Mesenchymal stem cell (in vitro differentiated cells and primary cell): ENCODE results near the gene CD200R1.

Experiments used
- DNase-seq: peaks from one replicate; pipeline ENCODE4 v3.0.0-alpha.2; 2013
- H2AFZ ChIP-seq: one replicate; pipeline ENCODE4 v1.6.1; 2013; ENCODE audit warnings: low read depth, mild to moderate bottlenecking, control low read depth, inconsistent platforms, low read length, moderate library complexity
- H2AK5ac ChIP-seq: 2 replicates; pipeline ENCODE4 v1.6.1; 2013; ENCODE audit warnings: low read length, moderate library complexity, mild to moderate bottlenecking, inconsistent platforms; ENCODE audit not compliant: severe bottlenecking
- H2BK120ac ChIP-seq: one replicate; pipeline ENCODE4 v1.6.1; 2013; ENCODE audit warnings: low read depth, mild to moderate bottlenecking, inconsistent platforms, low read length, moderate library complexity
- H2BK12ac ChIP-seq, 2 experiments: one replicate each; pipeline ENCODE4 v1.6.1; 2013; ENCODE audit warnings: inconsistent platforms in 2 of 2, low read length in 2 of 2, mild to moderate bottlenecking in 2 of 2, moderate library complexity in 2 of 2, control low read depth in 1 of 2
- H2BK15ac ChIP-seq: one replicate; pipeline ENCODE4 v1.6.1; 2013; ENCODE audit warnings: mild to moderate bottlenecking, low read depth, inconsistent platforms; ENCODE audit not compliant: poor library complexity, severe bottlenecking
- H2BK5ac ChIP-seq: 2 replicates; pipeline ENCODE4 v1.6.1; 2013; ENCODE audit warnings: low read depth, mild to moderate bottlenecking, low read length, control low read depth, inconsistent platforms; ENCODE audit not compliant: poor library complexity, severe bottlenecking
- H3K14ac ChIP-seq, 2 experiments: one replicate each; pipeline ENCODE4 v1.6.1; 2013; ENCODE audit warnings: inconsistent platforms in 2 of 2, low read length in 2 of 2, control low read depth in 1 of 2, mild to moderate bottlenecking in 1 of 2, moderate library complexity in 1 of 2
- H3K18ac ChIP-seq, 2 experiments: one replicate each; pipeline ENCODE4 v1.6.1; 2013; ENCODE audit warnings: inconsistent platforms in 2 of 2, low read length in 2 of 2, control low read depth in 1 of 2, low read depth in 1 of 2, mild to moderate bottlenecking in 1 of 2
- H3K23ac ChIP-seq, 2 experiments: one replicate each; pipeline ENCODE4 v1.6.1; 2013; ENCODE audit warnings: inconsistent platforms in 2 of 2, low read length in 2 of 2, mild to moderate bottlenecking in 2 of 2, moderate library complexity in 2 of 2, control low read depth in 1 of 2
- H3K27ac ChIP-seq: 2 replicates; pipeline ENCODE4 v1.5.1; 2013; ENCODE audit warnings: mild to moderate bottlenecking, moderate library complexity, low read length, control low read depth, inconsistent platforms; ENCODE audit not compliant: poor library complexity, severe bottlenecking
- H3K27me3 ChIP-seq, 2 experiments: 2 replicates each; pipeline versions ENCODE4 v1.6.1 to v1.7.0; 2013; ENCODE audit warnings: low read length in 2 of 2, mild to moderate bottlenecking in 2 of 2, moderate library complexity in 2 of 2, control low read depth in 1 of 2, inconsistent platforms in 1 of 2; ENCODE audit not compliant: control insufficient read depth in 1 of 2, insufficient read depth in 1 of 2
- H3K36me3 ChIP-seq, 2 experiments: 2 replicates each; pipeline versions ENCODE4 v1.6.1 to v1.7.0; 2013; ENCODE audit warnings: low read length in 2 of 2, control low read depth in 1 of 2, inconsistent platforms in 1 of 2, low read depth in 1 of 2, mild to moderate bottlenecking in 1 of 2; ENCODE audit not compliant: insufficient read depth in 2 of 2, control insufficient read depth in 1 of 2
- H3K4ac ChIP-seq, 2 experiments: one replicate each; pipeline ENCODE4 v1.6.1; 2013; ENCODE audit warnings: inconsistent platforms in 2 of 2, low read length in 2 of 2, mild to moderate bottlenecking in 2 of 2, moderate library complexity in 2 of 2, control low read depth in 1 of 2, low read depth in 1 of 2
- H3K4me1 ChIP-seq: 2 replicates; pipeline ENCODE4 v1.6.1; 2013; ENCODE audit warnings: low read depth, low read length, control low read depth; ENCODE audit not compliant: control insufficient read depth, insufficient read depth
- H3K4me2 ChIP-seq: 2 replicates; pipeline ENCODE4 v1.6.1; 2013; ENCODE audit warnings: low read length, mild to moderate bottlenecking, inconsistent platforms; ENCODE audit not compliant: poor library complexity, severe bottlenecking
- H3K4me3 ChIP-seq, 2 experiments: 2 replicates each; pipeline versions ENCODE4 v1.5.1 to v1.7.0; 2013; ENCODE audit warnings: low read length in 2 of 2, mild to moderate bottlenecking in 2 of 2, control low read depth in 1 of 2, low read depth in 1 of 2; ENCODE audit not compliant: insufficient read depth in 1 of 2
- H3K79me1 ChIP-seq: replicated peaks from 2 replicates; pipeline ENCODE4 v1.6.1; 2013; ENCODE audit warnings: mild to moderate bottlenecking, control low read depth, low read length, inconsistent platforms; ENCODE audit not compliant: poor library complexity, severe bottlenecking
- H3K9ac ChIP-seq: 2 replicates; pipeline ENCODE4 v1.7.0; 2013; ENCODE audit warnings: mild to moderate bottlenecking, low read length, moderate library complexity
- H3K9me3 ChIP-seq: 2 replicates; pipeline ENCODE4 v1.7.0; 2013; ENCODE audit warnings: mild to moderate bottlenecking, low read length; ENCODE audit not compliant: control insufficient read depth
- H4K8ac ChIP-seq: one replicate; pipeline ENCODE4 v1.6.1; 2013; ENCODE audit warnings: inconsistent platforms, mild to moderate bottlenecking, low read length, moderate library complexity
- H4K91ac ChIP-seq: one replicate; pipeline ENCODE4 v1.6.1; 2013; ENCODE audit warnings: mild to moderate bottlenecking, low read length, inconsistent platforms
- WGBS: methylation state at CpG from one replicate; pipeline ENCODE4 v1.1.7; 2013; ENCODE audit warnings: mixed read lengths; 5-methylcytosine and 5-hydroxymethylcytosine counted together

Gene CD200R1

DNA sequence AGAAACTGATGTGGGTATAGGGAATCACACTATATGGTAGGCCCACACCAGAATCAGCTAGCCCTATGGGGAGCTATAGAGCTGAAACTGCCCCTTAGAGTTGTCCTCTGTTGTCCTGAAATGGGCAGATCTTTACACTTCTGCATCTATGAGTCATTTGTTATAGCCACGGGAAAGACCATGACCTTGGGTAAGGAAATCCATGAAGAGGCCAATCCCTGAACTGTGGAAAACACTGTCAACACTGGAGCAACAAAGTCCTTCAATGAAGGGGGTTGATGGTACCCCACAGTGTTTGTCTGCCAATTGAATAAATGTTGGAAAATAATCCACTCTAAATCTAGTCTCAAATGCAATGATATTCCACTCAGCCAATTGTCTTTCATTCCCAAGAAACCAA lies 5.2 kb upstream of the CD200R1 start:
- Histone ChIP-seq H3K27ac (no peak overlapping the region), H2BK15ac (no peak overlapping the region), H3K27me3 (no peaks in the 10 kb centered on the region), H2BK5ac (no peak overlapping the region), H3K23ac (no peak overlapping the region), H2BK120ac (no peak overlapping the region), H3K4me1 (no peaks in the 10 kb centered on the region), H3K18ac (no peak overlapping the region), H3K4me3 (no peak overlapping the region), H3K9me3 (no peaks in the 10 kb centered on the region), H3K36me3 (no peaks in the 10 kb centered on the region), H3K79me1 (no peaks in the 10 kb centered on the region), H3K4ac (no peak overlapping the region), H3K9ac (no peak overlapping the region), H3K14ac (no peak overlapping the region), H3K4me2 (no peak overlapping the region), H4K8ac (no peak overlapping the region), H2AFZ (no peak overlapping the region), H4K91ac (no peak overlapping the region), H2BK12ac (no peak overlapping the region), H2AK5ac (no peak overlapping the region)
- WGBS, result 0% methylated on average over 1 of the region's 1 CpG
- DNase-seq, result peak; percentile 51

GRCh38 chr3:112979244-112979832 lies 4.4 kb upstream of the CD200R1 start:
- Histone ChIP-seq H3K4ac (no peak overlapping the region), H3K4me1 (no peaks in the 10 kb centered on the region), H2AK5ac (no peak overlapping the region), H3K27ac (no peak overlapping the region), H4K8ac (no peak overlapping the region), H3K79me1 (no peaks in the 10 kb centered on the region), H3K27me3 (peaks cover 0 to 4% of the 10 kb centered on the region in 2 experiments), H3K18ac (no peak overlapping the region), H2BK120ac (no peak overlapping the region), H2AFZ (no peak overlapping the region), H4K91ac (no peak overlapping the region), H3K9ac (no peak overlapping the region), H2BK12ac (no peak overlapping the region), H3K9me3 (no peaks in the 10 kb centered on the region), H3K23ac (no peak overlapping the region), H3K4me2 (no peak overlapping the region), H3K14ac (no peak overlapping the region), H2BK15ac (no peak overlapping the region), H2BK5ac (no peak overlapping the region), H3K36me3 (no peaks in the 10 kb centered on the region), H3K4me3 (no peak overlapping the region)
- 90% methylated on average over 1 of the region's 1 CpG for WGBS
- DNase-seq, result peak; percentile 48

DNA sequence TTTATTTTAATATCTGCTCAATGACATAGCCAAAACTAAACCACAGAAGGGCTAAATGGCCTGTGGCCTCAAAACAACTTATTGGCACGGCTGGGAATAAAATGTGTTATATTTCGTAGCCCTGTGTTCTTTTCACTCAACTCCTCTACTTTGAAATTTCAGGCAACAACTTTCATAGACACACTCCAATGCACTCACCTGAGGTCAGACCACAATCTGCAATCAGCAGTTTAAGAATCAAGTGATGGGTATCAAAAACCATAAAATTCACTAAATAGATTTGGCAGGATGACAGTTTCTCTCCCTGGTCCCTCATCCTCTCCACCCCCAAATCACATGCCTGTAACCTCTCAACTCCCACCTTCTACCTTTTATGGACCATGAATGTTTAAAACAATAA lies 2.0 kb upstream of the CD200R1 start:
- Histone ChIP-seq H3K79me1 (no peaks in the 10 kb centered on the region), H2AFZ (no peak overlapping the region), H3K14ac (no peak overlapping the region), H3K23ac (no peak overlapping the region), H3K27me3 (peaks cover 0 to 4% of the 10 kb centered on the region in 2 experiments), H3K4me1 (no peaks in the 10 kb centered on the region), H3K36me3 (no peaks in the 10 kb centered on the region), H4K91ac (no peak overlapping the region), H3K4me3 (no peak overlapping the region), H3K18ac (no peak overlapping the region), H3K4me2 (no peak overlapping the region), H2AK5ac (no peak overlapping the region), H3K9ac (no peak overlapping the region), H3K9me3 (no peaks in the 10 kb centered on the region), H2BK5ac (no peak overlapping the region), H3K4ac (no peak overlapping the region), H2BK120ac (no peak overlapping the region), H2BK12ac (no peak overlapping the region), H4K8ac (no peak overlapping the region), H2BK15ac (no peak overlapping the region), H3K27ac (no peak overlapping the region)
- 92% methylated on average over 2 of the region's 2 CpGs for WGBS
- no peak for DNase-seq

DNA sequence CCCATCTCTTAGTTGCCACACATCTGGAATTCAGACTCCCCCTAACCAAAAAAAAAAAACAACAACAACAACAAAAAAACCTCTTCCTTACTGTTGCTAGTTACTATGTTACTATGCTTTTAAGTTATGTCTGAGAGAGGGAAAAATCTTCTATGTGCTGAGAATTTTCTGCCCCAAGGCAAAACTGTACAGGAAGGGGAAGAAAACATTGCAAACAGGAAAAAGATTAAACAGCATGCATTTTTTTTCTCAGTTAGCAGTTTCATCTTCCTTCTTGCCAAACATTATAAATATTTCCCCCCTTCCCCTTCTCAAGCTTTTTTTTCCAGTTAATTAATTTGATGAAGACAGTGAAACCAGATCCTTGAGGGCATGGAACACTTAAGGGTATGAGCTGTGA lies 1.1 kb upstream of the CD200R1 start:
- Histone ChIP-seq H2AFZ (no peak overlapping the region), H3K4me1 (no peaks in the 10 kb centered on the region), H3K18ac (no peak overlapping the region), H3K4me2 (no peak overlapping the region), H4K91ac (no peak overlapping the region), H2BK5ac (no peak overlapping the region), H2BK120ac (no peak overlapping the region), H2BK15ac (no peak overlapping the region), H2AK5ac (no peak overlapping the region), H3K79me1 (no peaks in the 10 kb centered on the region), H3K9me3 (no peaks in the 10 kb centered on the region), H3K36me3 (no peaks in the 10 kb centered on the region), H3K14ac (no peak overlapping the region), H3K27ac (no peak overlapping the region), H3K23ac (no peak overlapping the region), H3K27me3 (peaks cover 0 to 4% of the 10 kb centered on the region in 2 experiments), H2BK12ac (no peak overlapping the region), H3K4me3 (no peak overlapping the region), H3K4ac (no peak overlapping the region), H4K8ac (no peak overlapping the region), H3K9ac (no peak overlapping the region)
- no peak for DNase-seq
